T-cell (primary cell): ENCODE data around the gene ANKRD44. TPM values are rescaled to one million over a fixed set of nuclear protein-coding genes. Genes with fewer than 3 reads are reported as not detected.

Experiments used
- ATAC-seq, 4 experiments: fragments of 200-7000 bp in 3 of 4; fragments of 150-1000 bp in 1 of 4; cut with Tn5 transposase; replicated peaks in 1 of 4; 1 replicate in 3 of 4; 2 replicates in 1 of 4; pipeline ENCODE4 v1.10.0; 2021; ENCODE audit warnings: moderate library complexity in 3 of 4, mild to moderate bottlenecking in 2 of 4, moderate number of reproducible peaks in 1 of 4
- CTCF ChIA-PET, 2 donors: fragments of 300-600 bp; sonication (Branson Sonifier 250); formaldehyde crosslinking; loops; one replicate each; lab custom pipeline; 2022; ENCODE audit warnings: antibody characterized with exemption in 2 of 2; lab: Charles Lee
- POLR2A ChIA-PET, 2 donors: fragments of 300-600 bp; sonication (Branson Sonifier 250); formaldehyde crosslinking; loops; one replicate each; lab custom pipeline; 2022; ENCODE audit warnings: antibody characterized with exemption in 2 of 2; lab: Charles Lee
- DNase-seq, 35 experiments: peaks; one replicate each; pipeline versions ENCODE4 v3.0.0 to v3.0.0-alpha.2; 2013 to 2023
- H3K27ac ChIP-seq: one replicate; pipeline ENCODE4 v1.5.1; 2013; ENCODE audit warnings: low read length
- H3K27me3 ChIP-seq, 2 experiments: replicated peaks in 1 of 2; 1 replicate in 1 of 2; 2 replicates in 1 of 2; pipeline versions ENCODE4 v1.6.1 to v1.7.0; 2013; ENCODE audit warnings: low read length in 1 of 2, mixed read lengths in 1 of 2; ENCODE audit not compliant: control insufficient read depth in 2 of 2, insufficient read depth in 2 of 2; ENCODE audit errors: extremely low read depth in 1 of 2
- H3K36me3 ChIP-seq, 2 donors: 1 replicate in 1 of 2; 2 replicates in 1 of 2; pipeline versions ENCODE4 v1.6.1 to v1.7.0; 2013; ENCODE audit warnings: low read length in 1 of 2; ENCODE audit not compliant: control insufficient read depth in 2 of 2, insufficient read depth in 1 of 2; ENCODE audit errors: extremely low read depth in 1 of 2
- H3K4me1 ChIP-seq, 2 experiments: 1 replicate in 1 of 2; 2 replicates in 1 of 2; pipeline versions ENCODE4 v1.6.1 to v1.7.0; 2013; ENCODE audit warnings: low read length in 2 of 2, mixed read lengths in 1 of 2; ENCODE audit not compliant: insufficient read depth in 2 of 2, control insufficient read depth in 1 of 2; ENCODE audit errors: extremely low read depth in 1 of 2
- H3K4me3 ChIP-seq, 2 donors: 1 replicate in 1 of 2; 2 replicates in 1 of 2; pipeline versions ENCODE4 v1.5.1 to v1.7.0; 2013; ENCODE audit warnings: mild to moderate bottlenecking in 2 of 2, low read length in 1 of 2, moderate library complexity in 1 of 2; ENCODE audit not compliant: control insufficient read depth in 1 of 2; ENCODE audit errors: extremely low read depth in 1 of 2
- H3K9me3 ChIP-seq: 2 replicates; pipeline ENCODE4 v1.7.0; 2013
- H3K27ac Mint-ChIP-seq, 2 donors: one replicate each; pipeline ENCODE4 v1.8.0; 2020 to 2021; ENCODE audit warnings: mild to moderate bottlenecking in 2 of 2, mixed read lengths in 2 of 2
- H3K27me3 Mint-ChIP-seq, 2 donors: one replicate each; pipeline ENCODE4 v1.8.0; 2021 to 2022; ENCODE audit warnings: mixed read lengths in 2 of 2
- H3K36me3 Mint-ChIP-seq: one replicate; pipeline ENCODE4 v1.8.0; 2021; ENCODE audit warnings: mixed read lengths
- H3K4me1 Mint-ChIP-seq, 3 donors: one replicate each; pipeline ENCODE4 v1.8.0; 2020 to 2022; ENCODE audit warnings: mixed read lengths in 3 of 3, mild to moderate bottlenecking in 1 of 3
- H3K4me3 Mint-ChIP-seq, 3 donors: one replicate each; pipeline ENCODE4 v1.8.0; 2020 to 2022; ENCODE audit warnings: mild to moderate bottlenecking in 3 of 3, mixed read lengths in 3 of 3, moderate library complexity in 3 of 3
- H3K9me3 Mint-ChIP-seq, 3 donors: one replicate each; pipeline ENCODE4 v1.8.0; 2020 to 2022; ENCODE audit warnings: mixed read lengths in 3 of 3
- WGBS: methylation state at CpG from one replicate; pipeline ENCODE4 v1.1.5; 2013; ENCODE audit warnings: missing lambda C conversion rate; ENCODE audit not compliant: insufficient coverage; 5-methylcytosine and 5-hydroxymethylcytosine counted together
- total RNA-seq, 35 experiments: library from RNA in 6 of 35; stranded (reverse) in 6 of 35; fragments of 120-200 nt in 1 of 35; gene quantifications; one replicate each; pipeline versions ENCODE4 v1.2.1 to v1.2.4 and lab custom pipeline; 2013 to 2026

ANKRD44 gene
- total RNA-seq, 5 donors from 2014 or later (not counting 1 experiment from before 2014, with no cell fraction given): 225 to 333 (median 238) TPM

DNA sequence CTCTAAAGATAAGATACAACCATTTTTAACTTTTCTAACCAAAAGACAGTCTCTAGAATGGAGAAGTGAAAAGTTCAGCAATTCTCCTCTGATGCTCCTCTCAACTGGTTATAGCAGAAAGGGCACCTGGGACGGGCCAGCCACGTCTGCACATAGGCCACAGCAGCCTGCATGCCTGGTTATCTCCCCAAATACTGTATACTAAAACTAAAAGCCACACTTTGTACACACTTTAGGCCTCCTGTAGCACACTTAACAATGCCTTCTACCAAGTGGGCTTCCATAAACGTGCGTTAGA, 179.1 kb downstream of the ANKRD44 start:
- peaks cover 0 to 9% (median 2%) of the 10 kb centered on the region in 3 donors for H3K9me3 Mint-ChIP-seq
- H3K27me3 Mint-ChIP-seq: no peaks in the 10 kb centered on the region
- ChIA-PET POLR2A (interaction anchor here in 1 of 2 donors (0.6 kb wide), 2 partner anchors 12 to 14 kb away, joined by 3 to 4 read pairs; no protein-coding TSS in a partner anchor), CTCF (interaction anchor here in 1 of 2 donors (1.1 to 1.9 kb wide), 2 partner anchors 18 to 37 kb away, joined by 4 to 11 read pairs; no protein-coding TSS in a partner anchor)
- H3K36me3 Mint-ChIP-seq: peaks cover 53% of the 10 kb centered on the region
- H3K36me3 ChIP-seq: peaks cover 8 to 46% of the 10 kb centered on the region in 2 donors
- no peak overlapping the region for H3K4me3 ChIP-seq
- peaks cover 87 to 92% (median 87%) of the 10 kb centered on the region in 3 donors for H3K4me1 Mint-ChIP-seq
- no peaks in the 10 kb centered on the region for H3K9me3 ChIP-seq
- peak overlapping the region; percentile 4 for H3K27ac ChIP-seq
- peak overlapping the region; percentile 88 to 89 for H3K27ac Mint-ChIP-seq
- no peak for DNase-seq
- H3K4me3 Mint-ChIP-seq: peak overlapping the region in 1 of 3 donors; percentile 53
- 54% methylated on average over 2 of the region's 4 CpGs for WGBS
- H3K4me1 ChIP-seq: peaks cover 31 to 48% of the 10 kb centered on the region in 2 experiments
- H3K27me3 ChIP-seq: no peaks in the 10 kb centered on the region
- ATAC-seq: no peak

DNA sequence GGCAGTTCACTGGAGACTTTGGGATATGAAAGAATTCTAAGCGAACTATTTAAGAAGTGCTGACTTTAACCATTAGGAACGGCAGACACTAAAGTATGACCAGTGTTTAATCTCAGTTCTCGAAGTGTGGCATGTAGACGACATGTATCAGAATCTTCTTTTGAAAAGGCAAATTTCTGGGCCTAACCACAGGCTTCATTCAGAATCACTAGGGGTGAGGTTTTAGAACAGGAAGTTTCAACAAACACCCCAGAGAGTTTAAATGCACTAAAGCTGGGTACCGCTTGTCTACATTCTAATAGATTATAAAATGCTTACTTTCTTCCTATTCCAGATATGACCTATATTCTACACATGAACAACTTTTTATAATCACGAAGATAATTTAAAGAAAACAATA, 180.3 kb downstream of the ANKRD44 start:
- Histone ChIP-seq H3K9me3 (no peaks in the 10 kb centered on the region), H3K36me3 (peaks cover 12 to 45% of the 10 kb centered on the region in 2 donors), H3K4me1 (peaks cover 21 to 48% of the 10 kb centered on the region in 2 experiments), H3K27ac (peak overlapping the region; percentile 56), H3K4me3 (no peak overlapping the region), H3K27me3 (no peaks in the 10 kb centered on the region)
- DNase-seq (peak in 9 of 35 experiments; percentile 13 to 59 (median 21)), ATAC-seq (peak; percentile 88 to 95 (median 92))
- ChIA-PET POLR2A (no interaction called here), CTCF (interaction anchor here in 1 of 2 donors (0.6 to 2.0 kb wide), 3 partner anchors 17 to 68 kb away, joined by 3 to 10 read pairs (median 6); no protein-coding TSS in a partner anchor)
- Mint-ChIP-seq H3K27me3 (no peaks in the 10 kb centered on the region), H3K27ac (peak overlapping the region; percentile 72 to 81), H3K4me1 (peaks cover 81 to 84% (median 83%) of the 10 kb centered on the region in 3 donors), H3K36me3 (peaks cover 52% of the 10 kb centered on the region), H3K9me3 (peaks cover 0 to 9% (median 2%) of the 10 kb centered on the region in 3 donors), H3K4me3 (peak overlapping the region; percentile 0 to 53 (median 2))
- WGBS: no CpG with 5 or more reads among the region's 6 CpGs

DNA sequence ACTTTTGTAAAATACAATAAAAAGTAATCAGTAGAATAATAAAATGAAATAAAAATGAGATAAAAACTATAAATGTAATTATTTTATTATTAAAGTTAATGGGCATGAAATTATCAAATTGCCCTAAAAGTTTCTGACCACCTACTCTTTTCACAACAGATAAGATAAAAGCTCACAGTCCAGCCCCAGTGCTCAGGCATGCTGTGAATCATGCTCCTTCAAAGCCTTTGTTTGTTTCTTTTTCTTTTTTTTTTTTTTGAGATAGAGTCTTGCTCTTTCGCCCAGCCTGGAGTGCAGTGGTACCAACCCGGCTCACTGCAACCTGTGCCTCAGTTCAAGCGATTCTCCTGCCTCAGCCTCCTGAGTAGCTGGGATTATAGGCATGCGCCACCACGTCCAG, 181.7 kb downstream of the ANKRD44 start:
- Mint-ChIP-seq H3K27ac (peak overlapping the region; percentile 64 to 73), H3K4me3 (peak overlapping the region in 1 of 3 donors; percentile 41), H3K27me3 (no peaks in the 10 kb centered on the region), H3K36me3 (peaks cover 54% of the 10 kb centered on the region), H3K9me3 (peaks cover 0 to 9% (median 2%) of the 10 kb centered on the region in 3 donors), H3K4me1 (peaks cover 70 to 77% (median 76%) of the 10 kb centered on the region in 3 donors)
- Histone ChIP-seq H3K4me1 (peaks cover 19 to 42% of the 10 kb centered on the region in 2 experiments), H3K9me3 (no peaks in the 10 kb centered on the region), H3K4me3 (no peak overlapping the region), H3K36me3 (peaks cover 13 to 44% of the 10 kb centered on the region in 2 donors), H3K27me3 (no peaks in the 10 kb centered on the region), H3K27ac (no peak overlapping the region)
- DNase-seq (no peak), ATAC-seq (no peak)
- WGBS: 94% methylated on average over 5 of the region's 5 CpGs
- CTCF ChIA-PET: interaction anchor here in 1 of 2 donors (1.2 kb wide), 1 partner anchor 9 kb away, joined by 3 read pairs; no protein-coding TSS in a partner anchor
- POLR2A ChIA-PET: interaction anchor here in 1 of 2 donors (0.7 kb wide), 1 partner anchor 193 kb away, joined by 4 read pairs; no protein-coding TSS in a partner anchor

DNA sequence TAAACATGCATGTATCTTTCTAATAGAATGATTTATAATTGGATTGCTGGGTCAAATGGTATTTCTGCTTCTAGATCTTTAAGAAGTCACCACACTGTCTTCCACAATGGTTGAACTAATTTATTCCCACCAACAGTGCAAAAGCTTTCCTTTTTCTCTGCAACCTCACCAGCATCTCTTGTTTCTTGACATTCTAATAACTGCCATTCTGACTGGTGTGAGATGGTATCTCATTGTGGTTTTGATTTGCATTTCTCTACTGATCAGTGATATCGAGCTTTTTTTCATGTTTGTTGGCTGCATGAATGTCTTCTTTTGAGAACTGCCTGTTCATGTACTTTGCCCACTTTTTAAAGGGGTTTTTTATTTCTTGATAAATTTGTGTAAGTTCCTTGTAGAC, 182.5 kb downstream of the ANKRD44 start:
- Mint-ChIP-seq H3K4me1 (peaks cover 65 to 76% (median 76%) of the 10 kb centered on the region in 3 donors), H3K36me3 (peaks cover 51% of the 10 kb centered on the region), H3K9me3 (peaks cover 0 to 9% (median 2%) of the 10 kb centered on the region in 3 donors), H3K27me3 (no peaks in the 10 kb centered on the region), H3K27ac (peak overlapping the region; percentile 78 to 81), H3K4me3 (peak overlapping the region in 1 of 3 donors; percentile 37)
- 0% methylated on average over 1 of the region's 1 CpG for WGBS
- no peak for ATAC-seq
- CTCF ChIA-PET: interaction anchor here (0.5 to 2.6 kb wide), 4 partner anchors 10 to 261 kb away, joined by 3 to 10 read pairs (median 3); no protein-coding TSS in a partner anchor
- Histone ChIP-seq H3K4me1 (peaks cover 17 to 39% of the 10 kb centered on the region in 2 experiments), H3K4me3 (no peak overlapping the region), H3K27ac (no peak overlapping the region), H3K36me3 (peaks cover 13 to 45% of the 10 kb centered on the region in 2 donors), H3K9me3 (no peaks in the 10 kb centered on the region), H3K27me3 (no peaks in the 10 kb centered on the region)
- POLR2A ChIA-PET: interaction anchor here in 1 of 2 donors (1.2 kb wide), 1 partner anchor 15 kb away, joined by 3 read pairs; no protein-coding TSS in a partner anchor
- DNase-seq: no peak

DNA sequence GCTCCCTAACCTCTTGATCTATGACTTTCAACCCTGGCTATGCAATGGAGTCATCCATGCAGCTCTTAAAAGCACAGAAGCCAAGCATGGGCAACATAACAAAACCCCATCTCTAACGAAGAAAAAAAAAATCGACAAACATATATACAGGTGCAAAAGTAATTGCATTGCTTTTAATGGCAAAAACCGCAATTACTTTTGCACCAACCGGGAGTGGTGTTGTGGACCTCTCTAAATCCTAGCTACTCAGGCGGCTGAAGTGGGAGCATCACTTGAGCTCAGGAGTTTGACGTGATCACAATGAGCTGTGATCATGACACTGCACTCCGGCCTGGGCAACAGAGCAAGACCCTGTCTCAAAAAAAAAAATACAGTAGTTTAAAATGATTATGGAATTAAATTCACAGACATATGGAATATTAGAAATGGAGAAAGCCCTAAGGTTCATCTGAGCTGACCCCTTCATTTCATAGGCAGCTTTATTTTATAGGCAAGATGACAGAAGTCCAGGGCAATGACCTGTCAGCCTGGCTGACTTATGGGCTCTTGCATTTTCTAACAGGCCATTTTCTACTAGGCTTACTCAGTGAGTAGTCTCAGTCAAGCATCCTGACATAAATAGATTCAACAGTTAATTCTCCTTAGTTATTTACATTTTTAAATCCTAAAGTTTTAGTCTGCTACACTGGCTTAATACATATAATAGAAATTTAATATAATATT, 183.8 kb downstream of the ANKRD44 start:
- Mint-ChIP-seq H3K4me3 (no peak overlapping the region), H3K36me3 (peaks cover 50% of the 10 kb centered on the region), H3K27me3 (no peaks in the 10 kb centered on the region), H3K27ac (peak overlapping the region; percentile 49 to 68), H3K4me1 (peaks cover 65 to 76% (median 75%) of the 10 kb centered on the region in 3 donors), H3K9me3 (peaks cover 0 to 9% (median 2%) of the 10 kb centered on the region in 3 donors)
- Histone ChIP-seq H3K9me3 (no peaks in the 10 kb centered on the region), H3K36me3 (peaks cover 8 to 45% of the 10 kb centered on the region in 2 donors), H3K27me3 (no peaks in the 10 kb centered on the region), H3K27ac (no peak overlapping the region), H3K4me3 (no peak overlapping the region), H3K4me1 (peaks cover 18 to 30% of the 10 kb centered on the region in 2 experiments)
- DNase-seq (no peak), ATAC-seq (no peak)
- ChIA-PET POLR2A (interaction anchor here (0.6 to 1.3 kb wide), 7 partner anchors 8 to 82 kb away, joined by 3 to 6 read pairs (median 3); no protein-coding TSS in a partner anchor), CTCF (interaction anchor here (0.6 to 2.6 kb wide), 10 partner anchors 9 to 302 kb away, joined by 3 to 16 read pairs (median 4); no protein-coding TSS in a partner anchor)
- 94% methylated on average over 3 of the region's 7 CpGs for WGBS
